ENCODE data around the gene CLASRP.
"Not testable (repeated sequence)": the region's sequence is repeated elsewhere in the genome, so short reads cannot be mapped to it uniquely, and the experiment has no call there.

CLASRP gene

GRCh38 chr19:45103156-45103507, 64.3 kb downstream of the CLASRP start:
- no peak for DNase-seq (ENCODE audit: low read depth in 2 of 2)

DNA sequence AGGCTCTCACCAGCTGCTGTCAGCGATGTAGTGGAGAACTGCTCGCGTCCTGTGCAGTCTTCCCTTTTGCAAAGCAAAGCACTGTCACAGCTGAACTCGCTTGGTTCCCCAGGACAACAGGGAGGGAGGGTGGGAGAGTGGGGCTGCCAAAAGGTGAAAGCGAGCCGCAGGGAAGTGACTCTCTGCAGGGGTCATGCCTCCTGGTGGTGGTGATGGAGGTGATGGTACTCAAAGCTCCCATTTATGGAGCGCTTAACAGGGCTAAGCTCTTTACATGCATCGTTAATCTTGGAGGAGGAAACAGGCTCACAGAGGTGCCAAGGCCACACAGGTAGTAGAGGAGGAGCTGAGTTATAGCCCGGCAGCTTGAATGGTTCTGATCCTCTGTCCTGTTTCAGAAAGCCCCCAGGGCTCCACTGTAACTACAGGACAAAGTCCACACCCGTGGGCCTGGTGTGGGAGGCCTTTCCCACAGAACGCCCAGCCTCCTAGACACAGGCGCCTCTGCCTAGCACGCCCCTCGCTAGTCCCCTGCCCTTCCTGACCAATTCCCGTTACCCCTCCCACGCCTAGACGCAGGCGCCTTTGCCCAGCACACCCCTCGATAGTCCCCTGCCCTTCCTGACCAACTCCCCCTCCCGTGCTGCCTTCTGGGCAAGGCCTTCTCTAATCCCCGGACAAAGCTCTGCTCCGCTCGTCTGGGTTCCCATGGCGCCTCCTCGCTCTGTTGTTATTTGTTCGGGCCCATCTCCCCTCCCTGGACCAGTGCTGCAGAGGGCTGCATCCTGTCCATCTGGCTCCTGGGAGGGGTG, 64.9 kb downstream of the CLASRP start:
- no peak for DNase-seq (ENCODE audit: low read depth in 2 of 2)

DNA sequence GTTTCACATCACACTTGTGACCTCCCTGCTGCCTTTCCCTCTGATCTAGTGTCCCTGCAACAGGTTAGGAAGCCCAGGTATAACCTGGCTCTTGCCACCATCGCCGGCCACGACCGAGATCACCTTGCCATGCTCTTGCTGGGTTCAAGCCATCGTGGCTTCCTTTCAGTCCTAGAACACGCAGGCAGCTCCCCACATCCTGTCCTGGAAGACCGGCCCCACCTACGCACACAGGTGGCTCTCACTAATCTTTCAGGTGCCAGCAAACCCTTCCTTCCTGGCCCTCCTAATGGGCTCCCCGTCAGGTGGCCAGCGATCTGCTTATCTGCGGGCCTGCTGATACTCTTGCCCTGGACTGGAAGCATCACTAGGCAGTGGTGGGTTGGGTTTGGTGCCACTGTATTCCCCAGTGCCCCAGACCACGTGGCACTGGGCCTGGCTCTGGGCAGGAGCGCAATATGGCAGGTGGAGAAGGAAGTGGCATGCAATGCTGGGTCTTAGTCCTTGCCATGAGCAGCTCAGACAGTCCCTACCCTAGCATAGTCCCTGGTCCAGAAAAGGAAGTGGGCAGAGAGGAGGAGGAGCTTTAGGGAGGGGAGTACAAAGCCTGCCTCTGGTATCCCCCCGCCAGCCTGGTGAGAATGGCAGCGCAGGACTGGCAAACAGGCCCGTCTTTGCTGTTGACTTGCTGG, 66.0 kb downstream of the CLASRP start:
- DNase-seq (ENCODE audit: low read depth in 2 of 2), result no peak

DNA sequence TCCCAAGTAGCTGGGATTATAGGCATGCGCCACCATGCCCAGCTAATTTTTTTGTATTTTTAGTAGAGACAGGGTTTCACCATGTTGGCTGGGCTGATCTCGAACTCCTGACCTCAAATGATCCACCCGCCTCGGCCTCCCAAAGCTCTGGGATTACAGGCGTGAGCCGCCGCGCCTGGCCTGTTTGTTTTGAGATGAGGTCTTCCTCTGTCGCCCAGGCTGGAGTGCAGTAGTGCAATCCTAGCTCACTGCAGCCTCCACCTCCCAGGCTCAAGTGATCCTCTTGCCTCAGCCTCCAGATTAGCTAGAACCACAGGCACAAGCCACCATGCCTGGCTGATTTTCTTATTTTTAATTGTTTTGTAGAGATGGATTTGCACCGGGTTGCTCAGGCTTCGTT, 67.5 kb downstream of the CLASRP start:
- not testable (repeated sequence) for DNase-seq (ENCODE audit: low read depth in 2 of 2)

DNA sequence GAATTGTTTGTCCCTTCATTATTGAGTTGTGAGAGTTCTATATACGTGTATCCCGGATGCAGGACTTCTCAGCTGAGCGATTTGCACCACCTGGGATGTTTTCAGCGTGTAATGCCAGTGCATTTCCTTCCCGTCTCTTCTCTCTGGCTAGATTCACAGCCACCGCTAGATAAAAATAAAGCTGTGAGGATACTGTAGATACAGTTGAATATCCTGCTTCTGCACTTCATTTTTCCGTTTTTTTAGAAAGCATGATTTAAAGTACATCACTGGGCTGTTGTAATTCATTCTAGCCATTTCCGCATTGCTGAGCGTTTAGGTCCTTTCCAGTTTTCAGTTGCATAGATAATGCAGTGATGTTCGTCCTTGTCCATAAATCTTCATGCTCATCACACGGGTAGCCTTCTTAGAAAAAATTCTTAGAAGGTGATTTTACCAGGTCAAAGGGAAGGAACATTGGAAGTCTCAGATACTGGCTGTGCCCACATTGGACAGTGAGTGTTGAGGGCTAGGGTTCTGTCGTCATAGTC, 68.8 kb downstream of the CLASRP start:
- no peak for DNase-seq (ENCODE audit: low read depth in 2 of 2)

GRCh38 chr19:45110851-45111266, 72.0 kb downstream of the CLASRP start:
- DNase-seq (ENCODE audit: low read depth in 2 of 2), result no peak

DNA sequence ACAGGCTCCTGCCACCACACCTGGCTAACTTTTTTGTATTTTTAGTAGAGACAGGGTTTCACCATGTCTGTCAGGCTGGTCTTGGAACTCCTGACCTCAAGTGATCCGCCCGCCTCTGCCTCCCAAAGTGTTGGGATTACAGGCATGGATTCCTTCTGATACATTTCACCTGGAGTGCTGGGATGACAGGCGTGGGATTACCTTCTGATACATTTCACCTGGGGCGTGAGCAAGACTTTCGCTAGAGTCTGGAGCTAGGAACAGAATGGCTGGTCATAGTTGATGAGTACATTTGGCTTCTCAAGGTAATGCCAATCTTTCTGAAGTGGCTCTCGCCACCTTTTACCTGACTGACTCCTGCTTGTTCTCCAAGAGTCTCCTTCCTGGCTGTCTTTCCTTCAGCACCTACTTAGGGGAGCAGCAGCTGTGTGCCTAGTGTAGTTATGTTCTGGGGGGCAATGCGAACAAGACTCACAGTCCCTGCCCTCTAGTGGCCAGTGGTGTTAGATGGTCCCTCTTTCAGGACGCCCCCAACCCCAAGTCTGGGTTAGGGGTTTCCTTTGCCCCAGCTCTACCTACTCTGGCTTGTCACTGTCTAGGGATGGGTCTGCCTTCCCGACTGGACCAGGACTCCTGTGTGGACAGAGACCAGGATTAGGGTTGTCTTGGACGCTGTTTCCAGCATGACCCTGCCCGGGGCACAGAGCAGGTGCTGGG, 73.4 kb downstream of the CLASRP start:
- DNase-seq (ENCODE audit: low read depth in 2 of 2), result no peak

GRCh38 chr19:45113628-45114027, 74.8 kb downstream of the CLASRP start:
- no peak for DNase-seq (ENCODE audit: low read depth in 2 of 2)

DNA sequence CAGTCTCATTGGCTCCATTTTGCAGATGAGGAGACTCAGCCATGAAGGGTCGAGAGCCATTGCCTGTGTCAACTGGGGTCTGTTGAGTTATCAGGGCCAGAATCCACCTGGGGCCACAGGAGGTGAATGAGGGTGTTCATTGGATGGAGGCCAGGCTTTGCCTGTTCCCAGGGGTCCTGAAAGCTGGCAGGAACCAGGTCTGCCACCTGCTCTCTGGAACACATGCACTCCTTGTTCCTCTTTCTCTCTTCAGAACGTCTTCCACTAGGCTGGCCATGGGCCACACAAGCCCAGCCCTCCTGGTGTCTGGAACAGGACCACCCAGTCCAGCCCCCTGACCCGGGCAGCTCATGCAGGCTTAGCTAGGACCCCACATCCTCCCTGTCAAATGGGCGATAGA, 75.3 kb downstream of the CLASRP start:
- no peak for DNase-seq (ENCODE audit: low read depth in 2 of 2)

GRCh38 chr19:45115809-45116615, 77.2 kb downstream of the CLASRP start:
- no peak for DNase-seq (ENCODE audit: low read depth in 2 of 2)

GRCh38 chr19:45117167-45117594, 78.3 kb downstream of the CLASRP start:
- no peak for DNase-seq (ENCODE audit: low read depth in 2 of 2)

DNA sequence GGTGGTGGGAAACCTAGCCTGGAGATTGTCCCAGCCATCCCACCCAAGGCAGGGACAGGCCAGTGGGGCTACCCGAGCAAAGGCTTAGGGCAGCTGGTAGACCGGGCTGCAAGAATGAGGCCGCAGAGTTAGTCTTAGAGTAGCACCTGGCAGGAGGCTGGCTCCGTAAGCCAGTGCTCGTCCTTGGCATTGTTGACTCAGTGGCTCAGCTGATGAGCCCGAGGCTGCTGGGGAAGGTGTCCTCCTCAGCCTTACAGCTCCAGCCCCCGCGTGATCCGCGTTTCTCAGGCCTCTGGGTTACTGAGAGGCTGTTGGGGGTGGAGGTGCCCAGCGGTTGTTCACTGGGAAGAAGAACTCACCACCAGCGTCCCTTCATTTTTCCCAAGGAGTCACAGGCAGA, 78.8 kb downstream of the CLASRP start:
- DNase-seq (ENCODE audit: low read depth in 2 of 2), result no peak

- DNase-seq (ENCODE audit: low read depth in 2 of 2), result no peak
These were observed 79.3 kb downstream of the CLASRP start for GRCh38 chr19:45118106-45118505.

DNA sequence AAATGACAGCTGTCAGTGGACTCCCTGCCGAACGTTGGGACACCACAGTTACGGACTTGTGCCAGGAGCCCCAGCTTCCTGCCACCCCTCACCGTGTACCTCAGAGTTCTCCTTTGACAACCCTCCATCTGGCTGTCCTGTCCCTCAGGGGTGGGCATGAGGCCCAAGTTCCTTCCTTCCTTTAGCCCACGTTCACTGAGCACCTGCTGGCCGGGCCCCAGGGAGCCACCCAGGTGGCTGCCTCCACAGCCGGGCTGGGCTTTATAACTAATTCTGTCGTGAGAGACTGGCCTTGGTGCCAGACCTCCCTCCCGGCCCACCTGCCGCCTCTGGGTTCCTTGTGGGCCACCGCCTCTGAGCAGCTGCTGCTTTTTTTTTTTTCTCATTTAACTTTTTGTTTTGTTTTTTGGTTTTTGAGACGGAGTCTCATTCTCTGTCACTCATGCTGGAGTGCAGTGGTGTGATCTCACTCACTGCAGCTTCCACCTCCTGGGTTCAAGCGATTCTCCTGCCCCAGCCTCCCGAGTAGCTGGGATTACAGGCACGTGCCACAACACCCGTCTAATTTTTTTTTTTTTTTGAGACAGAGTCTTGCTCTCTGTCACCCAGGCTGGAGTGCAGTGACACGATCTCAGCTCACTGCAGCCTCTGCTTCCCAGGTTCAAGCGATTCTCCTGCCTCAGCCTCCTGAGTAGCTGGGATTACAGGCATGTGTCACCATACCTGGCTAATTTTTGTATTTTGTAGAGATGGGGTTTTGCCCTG, 79.9 kb downstream of the CLASRP start:
- not testable (repeated sequence) for DNase-seq (ENCODE audit: low read depth in 2 of 2)

GRCh38 chr19:45119582-45119981, 80.7 kb downstream of the CLASRP start:
- DNase-seq (ENCODE audit: low read depth in 2 of 2), result no peak
